ENCODE measurements around the gene ACER2. TPM values are rescaled to one million over a fixed set of nuclear protein-coding genes. Genes with fewer than 3 reads are reported as not detected.

ACER2 gene
- total and polyA plus RNA-seq, 2 of the 8 experiments (the other 6 are each of a cell fraction or from before 2014, with no cell fraction given): 7.4 to 8.8 TPM

DNA sequence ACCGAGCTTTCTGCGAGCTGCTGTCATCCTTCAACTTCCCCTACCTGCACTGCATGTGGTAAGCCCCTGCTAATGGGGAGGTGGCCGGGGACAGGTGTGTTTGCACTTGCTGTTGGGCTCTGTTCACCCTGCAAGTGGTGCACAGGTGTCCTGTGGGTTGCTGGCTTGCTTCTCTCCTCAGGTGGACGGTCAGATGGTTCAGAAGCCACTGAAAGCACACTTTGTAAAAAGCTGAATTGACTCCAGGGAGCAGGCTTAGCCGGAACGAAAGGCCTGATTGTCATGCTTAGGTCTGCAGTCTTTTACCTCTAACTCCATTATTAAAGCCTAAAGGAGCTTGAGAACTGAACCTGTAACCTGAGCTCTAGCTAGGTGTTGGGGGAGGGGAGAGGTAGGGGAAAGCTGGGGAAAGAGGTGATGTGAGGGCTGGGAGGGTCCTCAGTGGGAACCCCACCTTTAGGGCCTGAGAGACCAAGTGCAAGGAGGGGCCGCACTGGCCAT lies 37.6 kb downstream of the ACER2 start (continued):
- TF ChIP-seq CHD2 (IDR thresholded peaks at IDR 0.05; ENCODE audit: low read length) (peak; percentile 66; the same call in 1 of the 2 replicates), RXRA (IDR thresholded peaks at IDR 0.05; ENCODE audit: insufficient read depth, low read depth, low read length) (no peak), TCF12 (IDR thresholded peaks at IDR 0.05; ENCODE audit: low read depth, low read length) (no peak), EGR1 (IDR thresholded peaks at IDR 0.05; ENCODE audit: borderline replicate concordance, low read depth, low read length) (no peak), JUND (IDR thresholded peaks at IDR 0.05; ENCODE audit: low read length) (no peak), KDM5A (IDR thresholded peaks at IDR 0.05; ENCODE audit: low read length) (no peak), CBX8 (IDR thresholded peaks at IDR 0.05; ENCODE audit: borderline replicate concordance, low read depth, low read length) (no peak), HDAC2 (IDR thresholded peaks at IDR 0.05; ENCODE audit: borderline replicate concordance in 1 of 2, low read depth in 2 of 2, low read length in 2 of 2) (no peak), RFX5 (IDR thresholded peaks at IDR 0.05; ENCODE audit: borderline replicate concordance, low read depth, low read length) (no peak), SIRT6 (IDR thresholded peaks at IDR 0.05; ENCODE audit: low read length) (no peak), BCL11A (IDR thresholded peaks at IDR 0.05; ENCODE audit: low read depth in 2 of 2, low read length in 2 of 2) (peak in 1 of 2 experiments; percentile 14)
- TF ChIP-seq, protein P1, sequence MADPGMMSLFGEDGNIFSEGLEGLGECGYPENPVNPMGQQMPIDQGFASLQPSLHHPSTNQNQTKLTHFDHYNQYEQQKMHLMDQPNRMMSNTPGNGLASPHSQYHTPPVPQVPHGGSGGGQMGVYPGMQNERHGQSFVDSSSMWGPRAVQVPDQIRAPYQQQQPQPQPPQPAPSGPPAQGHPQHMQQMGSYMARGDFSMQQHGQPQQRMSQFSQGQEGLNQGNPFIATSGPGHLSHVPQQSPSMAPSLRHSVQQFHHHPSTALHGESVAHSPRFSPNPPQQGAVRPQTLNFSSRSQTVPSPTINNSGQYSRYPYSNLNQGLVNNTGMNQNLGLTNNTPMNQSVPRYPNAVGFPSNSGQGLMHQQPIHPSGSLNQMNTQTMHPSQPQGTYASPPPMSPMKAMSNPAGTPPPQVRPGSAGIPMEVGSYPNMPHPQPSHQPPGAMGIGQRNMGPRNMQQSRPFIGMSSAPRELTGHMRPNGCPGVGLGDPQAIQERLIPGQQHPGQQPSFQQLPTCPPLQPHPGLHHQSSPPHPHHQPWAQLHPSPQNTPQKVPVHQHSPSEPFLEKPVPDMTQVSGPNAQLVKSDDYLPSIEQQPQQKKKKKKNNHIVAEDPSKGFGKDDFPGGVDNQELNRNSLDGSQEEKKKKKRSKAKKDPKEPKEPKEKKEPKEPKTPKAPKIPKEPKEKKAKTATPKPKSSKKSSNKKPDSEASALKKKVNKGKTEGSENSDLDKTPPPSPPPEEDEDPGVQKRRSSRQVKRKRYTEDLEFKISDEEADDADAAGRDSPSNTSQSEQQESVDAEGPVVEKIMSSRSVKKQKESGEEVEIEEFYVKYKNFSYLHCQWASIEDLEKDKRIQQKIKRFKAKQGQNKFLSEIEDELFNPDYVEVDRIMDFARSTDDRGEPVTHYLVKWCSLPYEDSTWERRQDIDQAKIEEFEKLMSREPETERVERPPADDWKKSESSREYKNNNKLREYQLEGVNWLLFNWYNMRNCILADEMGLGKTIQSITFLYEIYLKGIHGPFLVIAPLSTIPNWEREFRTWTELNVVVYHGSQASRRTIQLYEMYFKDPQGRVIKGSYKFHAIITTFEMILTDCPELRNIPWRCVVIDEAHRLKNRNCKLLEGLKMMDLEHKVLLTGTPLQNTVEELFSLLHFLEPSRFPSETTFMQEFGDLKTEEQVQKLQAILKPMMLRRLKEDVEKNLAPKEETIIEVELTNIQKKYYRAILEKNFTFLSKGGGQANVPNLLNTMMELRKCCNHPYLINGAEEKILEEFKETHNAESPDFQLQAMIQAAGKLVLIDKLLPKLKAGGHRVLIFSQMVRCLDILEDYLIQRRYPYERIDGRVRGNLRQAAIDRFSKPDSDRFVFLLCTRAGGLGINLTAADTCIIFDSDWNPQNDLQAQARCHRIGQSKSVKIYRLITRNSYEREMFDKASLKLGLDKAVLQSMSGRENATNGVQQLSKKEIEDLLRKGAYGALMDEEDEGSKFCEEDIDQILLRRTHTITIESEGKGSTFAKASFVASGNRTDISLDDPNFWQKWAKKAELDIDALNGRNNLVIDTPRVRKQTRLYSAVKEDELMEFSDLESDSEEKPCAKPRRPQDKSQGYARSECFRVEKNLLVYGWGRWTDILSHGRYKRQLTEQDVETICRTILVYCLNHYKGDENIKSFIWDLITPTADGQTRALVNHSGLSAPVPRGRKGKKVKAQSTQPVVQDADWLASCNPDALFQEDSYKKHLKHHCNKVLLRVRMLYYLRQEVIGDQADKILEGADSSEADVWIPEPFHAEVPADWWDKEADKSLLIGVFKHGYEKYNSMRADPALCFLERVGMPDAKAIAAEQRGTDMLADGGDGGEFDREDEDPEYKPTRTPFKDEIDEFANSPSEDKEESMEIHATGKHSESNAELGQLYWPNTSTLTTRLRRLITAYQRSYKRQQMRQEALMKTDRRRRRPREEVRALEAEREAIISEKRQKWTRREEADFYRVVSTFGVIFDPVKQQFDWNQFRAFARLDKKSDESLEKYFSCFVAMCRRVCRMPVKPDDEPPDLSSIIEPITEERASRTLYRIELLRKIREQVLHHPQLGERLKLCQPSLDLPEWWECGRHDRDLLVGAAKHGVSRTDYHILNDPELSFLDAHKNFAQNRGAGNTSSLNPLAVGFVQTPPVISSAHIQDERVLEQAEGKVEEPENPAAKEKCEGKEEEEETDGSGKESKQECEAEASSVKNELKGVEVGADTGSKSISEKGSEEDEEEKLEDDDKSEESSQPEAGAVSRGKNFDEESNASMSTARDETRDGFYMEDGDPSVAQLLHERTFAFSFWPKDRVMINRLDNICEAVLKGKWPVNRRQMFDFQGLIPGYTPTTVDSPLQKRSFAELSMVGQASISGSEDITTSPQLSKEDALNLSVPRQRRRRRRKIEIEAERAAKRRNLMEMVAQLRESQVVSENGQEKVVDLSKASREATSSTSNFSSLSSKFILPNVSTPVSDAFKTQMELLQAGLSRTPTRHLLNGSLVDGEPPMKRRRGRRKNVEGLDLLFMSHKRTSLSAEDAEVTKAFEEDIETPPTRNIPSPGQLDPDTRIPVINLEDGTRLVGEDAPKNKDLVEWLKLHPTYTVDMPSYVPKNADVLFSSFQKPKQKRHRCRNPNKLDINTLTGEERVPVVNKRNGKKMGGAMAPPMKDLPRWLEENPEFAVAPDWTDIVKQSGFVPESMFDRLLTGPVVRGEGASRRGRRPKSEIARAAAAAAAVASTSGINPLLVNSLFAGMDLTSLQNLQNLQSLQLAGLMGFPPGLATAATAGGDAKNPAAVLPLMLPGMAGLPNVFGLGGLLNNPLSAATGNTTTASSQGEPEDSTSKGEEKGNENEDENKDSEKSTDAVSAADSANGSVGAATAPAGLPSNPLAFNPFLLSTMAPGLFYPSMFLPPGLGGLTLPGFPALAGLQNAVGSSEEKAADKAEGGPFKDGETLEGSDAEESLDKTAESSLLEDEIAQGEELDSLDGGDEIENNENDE (IDR thresholded peaks at IDR 0.05; ENCODE audit: insufficient replicate concordance, low read length): no peak

Data from H1 (cell line).